Panc1 (cell line): ENCODE data around the gene ZC3H18. TPM values are rescaled to one million over a fixed set of nuclear protein-coding genes. Genes with fewer than 3 reads are reported as not detected.

Experiments used
- ATAC-seq: fragments of 200-7000 bp; cut with Tn5 transposase; 2 replicates; pipeline ENCODE4 v1.9.1; 2020; ENCODE audit warnings: mild to moderate bottlenecking, moderate library complexity
- BruUV-seq: library from RNA; stranded (reverse); fragments of 400-500 nt; replicated peaks from 2 replicates; lab custom pipeline; 2021; lab: Mats Ljungman, UMichigan
- CTCF ChIA-PET: fragments of 300-600 bp; sonication (Branson Sonifier 250); formaldehyde crosslinking; loops from one replicate; lab custom pipeline; 2022; ENCODE audit warnings: antibody characterized with exemption; lab: Charles Lee
- POLR2A ChIA-PET: fragments of 300-600 bp; sonication (Branson Sonifier 250); formaldehyde crosslinking; loops from one replicate; lab custom pipeline; 2022; ENCODE audit warnings: antibody characterized with exemption; lab: Charles Lee
- DNase-seq: peaks from one replicate; pipeline ENCODE4 v3.0.0-alpha.2; 2010; ENCODE audit warnings: low read depth, low spot score
- H3K27ac ChIP-seq: 2 replicates; pipeline ENCODE4 v1.5.1; 2011; ENCODE audit warnings: mild to moderate bottlenecking, low read length, inconsistent platforms
- H3K27me3 ChIP-seq: fragments of 200-500 bp; sonication (Bioruptor generic); 2 replicates; pipeline ENCODE4 v1.6.0; 2014; ENCODE audit warnings: low read length, inconsistent platforms; ENCODE audit not compliant: control insufficient read depth, insufficient read depth
- H3K36me3 ChIP-seq: fragments of 200-500 bp; sonication (Bioruptor generic); 2 replicates; pipeline ENCODE4 v1.5.1; 2014; ENCODE audit warnings: inconsistent platforms, mild to moderate bottlenecking, low read length, moderate library complexity; ENCODE audit not compliant: control insufficient read depth, insufficient read depth
- H3K4me1 ChIP-seq: 2 replicates; pipeline ENCODE4 v1.5.1; 2011; ENCODE audit warnings: inconsistent platforms, mild to moderate bottlenecking, low read length, moderate library complexity; ENCODE audit not compliant: control insufficient read depth, insufficient read depth
- H3K4me3 ChIP-seq, 2 experiments: 2 replicates each; pipeline ENCODE4 v1.5.1; 2011 to 2012; ENCODE audit warnings: low read depth in 2 of 2, low read length in 2 of 2, mild to moderate bottlenecking in 2 of 2, inconsistent platforms in 1 of 2, moderate library complexity in 1 of 2
- H3K9me3 ChIP-seq: fragments of 200-500 bp; sonication (Bioruptor generic); 2 replicates; pipeline ENCODE4 v1.5.1; 2014; ENCODE audit warnings: low read depth, mild to moderate bottlenecking, inconsistent platforms, low read length, moderate library complexity; ENCODE audit not compliant: control insufficient read depth, insufficient read depth
- CTCF ChIP-seq: fragments of 450-650 bp; IDR thresholded peaks from 2 replicates; pipeline ENCODE4 v1.5.1; 2017; ENCODE audit warnings: mild to moderate bottlenecking
- POLR2AphosphoS5 ChIP-seq: IDR thresholded peaks from 2 replicates; pipeline ENCODE4 v1.6.1; 2012; ENCODE audit warnings: mild to moderate bottlenecking, low read depth, low read length, moderate library complexity
- REST ChIP-seq, 2 experiments: IDR thresholded peaks; 2 replicates each; pipeline ENCODE4 v1.6.1; 2011 to 2012; ENCODE audit warnings: low read depth in 2 of 2, control low read depth in 1 of 2, low read length in 1 of 2, mild to moderate bottlenecking in 1 of 2, moderate library complexity in 1 of 2; ENCODE audit not compliant: insufficient read depth in 1 of 2
- SIN3A ChIP-seq: IDR thresholded peaks from 2 replicates; pipeline ENCODE4 v1.6.1; 2012; ENCODE audit warnings: low read depth, mild to moderate bottlenecking, low read length, moderate library complexity, borderline replicate concordance; ENCODE audit not compliant: insufficient read depth
- TCF7L2 ChIP-seq: IDR thresholded peaks from 2 replicates; pipeline ENCODE4 v1.6.1; 2011; ENCODE audit warnings: mild to moderate bottlenecking, low read depth, low read length, inconsistent platforms
- in situ Hi-C: cut with HindIII; loops from 2 replicates; pipeline ENCODE4 v1.10.0; 2016; ENCODE audit warnings: low sequenced_read_pairs, low pct_unique_long_range_greater_than_20kb
- intact Hi-C: fragments of 100-400 bp; cut with micrococcal nuclease; formaldehyde crosslinking; loops from one replicate; pipeline ENCODE4 v1.10.0; 2022; ENCODE audit not compliant: unreplicated experiment
- total RNA-seq: library from RNA; stranded (reverse); gene quantifications from one replicate; pipeline ENCODE4 v1.2.1, GENCODE V29; 2021; ENCODE audit not compliant: unreplicated experiment

Gene ZC3H18
- total RNA-seq, 1 experiment from 2014 or later, result 45.9 TPM

GRCh38 chr16:88601313-88602036 is 31.3 kb downstream of the ZC3H18 start:
- ATAC-seq (no peak; the same call in 1 of the 2 replicates), DNase-seq (no peak)
- H3K4me3 ChIP-seq, result no peak overlapping the region
- CTCF ChIA-PET, result interaction anchor here (0.5 kb wide), 1 partner anchor 121 kb away, joined by 4 read pairs; no protein-coding TSS in a partner anchor
- no peak overlapping the region for H3K27ac ChIP-seq
- intact Hi-C loops, result no loop called here
- no peak for TF ChIP-seq CTCF
- TF ChIP-seq SIN3A, result no peak
- no peak for TF ChIP-seq REST (IDR thresholded peaks at IDR 0.05; ENCODE audit: insufficient read depth in 1 of 2, low read depth in 2 of 2, low read length in 1 of 2)
- no peak for TF ChIP-seq POLR2AphosphoS5
- TF ChIP-seq TCF7L2, result no peak
- no peaks in the 10 kb centered on the region for H3K9me3 ChIP-seq
- H3K27me3 ChIP-seq, result no peaks in the 10 kb centered on the region
- BruUV-seq, result no TSS peak
- POLR2A ChIA-PET, result interaction anchor here (0.5 kb wide), 1 partner anchor 27 kb away, joined by 5 read pairs; no protein-coding TSS in a partner anchor
- H3K36me3 ChIP-seq, result peaks cover 2% of the 10 kb centered on the region; the same call in 1 of the 2 replicates
- in situ Hi-C loops, result no loop called here
- no peaks in the 10 kb centered on the region for H3K4me1 ChIP-seq

GRCh38 chr16:88602091-88602490 is 31.9 kb downstream of the ZC3H18 start:
- BruUV-seq, result no TSS peak
- POLR2A ChIA-PET, result interaction anchor here (0.5 kb wide), 1 partner anchor 28 kb away, joined by 5 read pairs; no protein-coding TSS in a partner anchor

More at GRCh38 chr16:88602091-88602490, 31.9 kb downstream of the ZC3H18 start:
- no peak for TF ChIP-seq CTCF
- in situ Hi-C loops (no loop called here), intact Hi-C loops (no loop called here)
- DNase-seq (no peak), ATAC-seq (no peak; the same call in 1 of the 2 replicates)
- Histone ChIP-seq H3K4me3 (no peak overlapping the region), H3K4me1 (no peaks in the 10 kb centered on the region), H3K36me3 (peaks cover 2% of the 10 kb centered on the region; the same call in 1 of the 2 replicates), H3K27me3 (no peaks in the 10 kb centered on the region), H3K9me3 (no peaks in the 10 kb centered on the region), H3K27ac (no peak overlapping the region)
- CTCF ChIA-PET, result interaction anchor here (0.5 kb wide), 1 partner anchor 120 kb away, joined by 4 read pairs; no protein-coding TSS in a partner anchor
